ENCODE results near the gene TLR3.

Gene TLR3

DNA sequence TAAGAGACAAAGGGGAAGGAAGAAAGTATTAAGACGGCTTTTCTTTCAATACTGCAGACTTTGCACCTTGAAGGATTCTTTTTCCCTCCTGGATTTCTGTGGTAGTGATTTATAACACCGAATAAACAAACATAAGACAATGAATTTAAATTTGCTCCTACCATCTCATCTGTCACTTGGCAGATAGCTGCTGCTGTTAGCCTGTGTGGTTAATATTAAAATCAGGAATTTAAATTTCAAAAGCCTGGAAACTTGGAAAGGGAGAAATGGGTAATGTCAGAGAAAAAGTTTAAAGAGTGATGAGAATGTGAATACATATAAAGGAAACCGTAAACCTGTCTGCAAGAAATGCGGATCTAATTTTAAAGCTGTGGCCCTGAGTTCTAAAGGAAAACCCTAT is 39.0 kb downstream of the TLR3 start:
- H3K4me3 ChIP-seq (ENCODE audit: insufficient read depth, low read length, poor library complexity, severe bottlenecking) = no peak overlapping the region
- no peak overlapping the region for H3K27ac ChIP-seq (ENCODE audit: low read depth, low read length)
- TF ChIP-seq EZH2phosphoT487 (conservative IDR thresholded peaks at IDR 0.05; ENCODE audit: low read length) = no peak
- TF ChIP-seq, protein P1, sequence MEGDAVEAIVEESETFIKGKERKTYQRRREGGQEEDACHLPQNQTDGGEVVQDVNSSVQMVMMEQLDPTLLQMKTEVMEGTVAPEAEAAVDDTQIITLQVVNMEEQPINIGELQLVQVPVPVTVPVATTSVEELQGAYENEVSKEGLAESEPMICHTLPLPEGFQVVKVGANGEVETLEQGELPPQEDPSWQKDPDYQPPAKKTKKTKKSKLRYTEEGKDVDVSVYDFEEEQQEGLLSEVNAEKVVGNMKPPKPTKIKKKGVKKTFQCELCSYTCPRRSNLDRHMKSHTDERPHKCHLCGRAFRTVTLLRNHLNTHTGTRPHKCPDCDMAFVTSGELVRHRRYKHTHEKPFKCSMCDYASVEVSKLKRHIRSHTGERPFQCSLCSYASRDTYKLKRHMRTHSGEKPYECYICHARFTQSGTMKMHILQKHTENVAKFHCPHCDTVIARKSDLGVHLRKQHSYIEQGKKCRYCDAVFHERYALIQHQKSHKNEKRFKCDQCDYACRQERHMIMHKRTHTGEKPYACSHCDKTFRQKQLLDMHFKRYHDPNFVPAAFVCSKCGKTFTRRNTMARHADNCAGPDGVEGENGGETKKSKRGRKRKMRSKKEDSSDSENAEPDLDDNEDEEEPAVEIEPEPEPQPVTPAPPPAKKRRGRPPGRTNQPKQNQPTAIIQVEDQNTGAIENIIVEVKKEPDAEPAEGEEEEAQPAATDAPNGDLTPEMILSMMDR (IDR thresholded peaks at IDR 0.05; ENCODE audit: insufficient read depth, low read length, poor library complexity, severe bottlenecking) = no peak
- H3K27me3 ChIP-seq (ENCODE audit: low read length) = no peaks in the 10 kb centered on the region
- no peaks in the 10 kb centered on the region for H3F3A ChIP-seq (ENCODE audit: insufficient read depth)
- H3K9me2 ChIP-seq (replicated peaks; ENCODE audit: insufficient read depth, low read length) = no peaks in the 10 kb centered on the region
- H3K9me3 ChIP-seq (ENCODE audit: insufficient read depth, low read length) = no peaks in the 10 kb centered on the region
- no peaks in the 10 kb centered on the region for H3K79me2 ChIP-seq (ENCODE audit: insufficient read depth, low read length)
- H4K20me1 ChIP-seq (ENCODE audit: low read depth, low read length) = no peaks in the 10 kb centered on the region
- H3K9ac ChIP-seq (ENCODE audit: low read length) = no peak overlapping the region
- H3K4me2 ChIP-seq (ENCODE audit: low read depth, low read length, poor library complexity, severe bottlenecking) = no peak overlapping the region
- no peak overlapping the region for H2AFZ ChIP-seq (ENCODE audit: low read depth, low read length, severe bottlenecking)
- H3K36me3 ChIP-seq (ENCODE audit: low read length) = no peaks in the 10 kb centered on the region

DNA sequence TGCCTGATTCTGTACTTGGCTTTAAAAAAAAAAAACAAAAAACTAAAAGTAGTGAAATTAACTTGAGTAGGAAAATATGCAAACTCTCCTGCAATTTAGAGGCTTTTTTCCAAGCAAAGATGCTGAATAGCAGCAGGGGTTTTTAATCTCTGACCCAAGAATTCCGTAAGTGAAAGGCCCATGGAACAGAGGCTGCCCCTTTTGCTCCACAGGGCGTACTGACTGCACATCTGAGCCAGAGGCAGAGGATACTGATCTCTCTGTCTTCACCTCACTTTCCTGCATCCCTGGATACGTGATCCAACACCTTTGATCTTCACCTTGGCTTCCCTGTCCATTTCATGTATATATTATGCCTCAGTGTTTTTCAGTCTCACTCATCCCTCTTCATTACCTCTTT is 39.4 kb downstream of the TLR3 start:
- Histone ChIP-seq H3K79me2 (ENCODE audit: insufficient read depth, low read length) (no peaks in the 10 kb centered on the region), H3K36me3 (ENCODE audit: low read length) (no peaks in the 10 kb centered on the region), H4K20me1 (ENCODE audit: low read depth, low read length) (no peaks in the 10 kb centered on the region), H3K4me2 (ENCODE audit: low read depth, low read length, poor library complexity, severe bottlenecking) (no peak overlapping the region), H3K27ac (ENCODE audit: low read depth, low read length) (no peak overlapping the region), H3K9ac (ENCODE audit: low read length) (no peak overlapping the region), H3K4me3 (ENCODE audit: insufficient read depth, low read length, poor library complexity, severe bottlenecking) (no peak overlapping the region), H3K27me3 (ENCODE audit: low read length) (no peaks in the 10 kb centered on the region), H3K9me3 (ENCODE audit: insufficient read depth, low read length) (no peaks in the 10 kb centered on the region), H3K9me2 (replicated peaks; ENCODE audit: insufficient read depth, low read length) (no peaks in the 10 kb centered on the region), H2AFZ (ENCODE audit: low read depth, low read length, severe bottlenecking) (no peak overlapping the region), H3F3A (ENCODE audit: insufficient read depth) (no peaks in the 10 kb centered on the region)
- TF ChIP-seq, protein P1 (IDR thresholded peaks at IDR 0.05; ENCODE audit: insufficient read depth, low read length, poor library complexity, severe bottlenecking) = no peak
- TF ChIP-seq EZH2phosphoT487 (conservative IDR thresholded peaks at IDR 0.05; ENCODE audit: low read length) = no peak

DNA sequence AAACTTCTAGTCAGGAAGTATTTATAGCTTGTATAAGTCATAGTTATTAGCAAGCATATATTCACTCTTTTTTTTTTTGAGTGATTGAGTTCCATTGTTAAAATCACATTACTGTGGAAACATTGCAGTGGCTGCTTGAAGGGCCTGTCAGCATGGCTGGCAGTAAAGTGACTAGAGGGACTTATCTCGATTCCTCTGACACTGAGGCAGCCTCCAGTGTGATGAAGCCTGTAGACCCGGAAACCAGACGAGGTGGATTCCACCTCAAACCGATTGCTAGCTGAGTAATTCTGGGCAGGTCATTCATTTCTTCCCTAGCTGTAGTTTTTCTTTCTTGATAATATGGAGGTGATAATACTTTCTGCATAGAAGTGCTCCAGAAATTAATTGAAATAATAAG is 40.3 kb downstream of the TLR3 start:
- Histone ChIP-seq H4K20me1 (ENCODE audit: low read depth, low read length) (no peaks in the 10 kb centered on the region), H3K27me3 (ENCODE audit: low read length) (no peaks in the 10 kb centered on the region), H2AFZ (ENCODE audit: low read depth, low read length, severe bottlenecking) (no peak overlapping the region), H3K36me3 (ENCODE audit: low read length) (no peaks in the 10 kb centered on the region), H3K27ac (ENCODE audit: low read depth, low read length) (no peak overlapping the region), H3F3A (ENCODE audit: insufficient read depth) (no peaks in the 10 kb centered on the region), H3K9me2 (replicated peaks; ENCODE audit: insufficient read depth, low read length) (no peaks in the 10 kb centered on the region), H3K79me2 (ENCODE audit: insufficient read depth, low read length) (no peaks in the 10 kb centered on the region), H3K9ac (ENCODE audit: low read length) (no peak overlapping the region), H3K4me3 (ENCODE audit: insufficient read depth, low read length, poor library complexity, severe bottlenecking) (no peak overlapping the region), H3K4me2 (ENCODE audit: low read depth, low read length, poor library complexity, severe bottlenecking) (no peak overlapping the region), H3K9me3 (ENCODE audit: insufficient read depth, low read length) (no peaks in the 10 kb centered on the region)
- TF ChIP-seq, protein P1 (IDR thresholded peaks at IDR 0.05; ENCODE audit: insufficient read depth, low read length, poor library complexity, severe bottlenecking) = no peak
- TF ChIP-seq EZH2phosphoT487 (conservative IDR thresholded peaks at IDR 0.05; ENCODE audit: low read length) = no peak
